ENCODE measurements around the gene SLCO1A2.

DNA sequence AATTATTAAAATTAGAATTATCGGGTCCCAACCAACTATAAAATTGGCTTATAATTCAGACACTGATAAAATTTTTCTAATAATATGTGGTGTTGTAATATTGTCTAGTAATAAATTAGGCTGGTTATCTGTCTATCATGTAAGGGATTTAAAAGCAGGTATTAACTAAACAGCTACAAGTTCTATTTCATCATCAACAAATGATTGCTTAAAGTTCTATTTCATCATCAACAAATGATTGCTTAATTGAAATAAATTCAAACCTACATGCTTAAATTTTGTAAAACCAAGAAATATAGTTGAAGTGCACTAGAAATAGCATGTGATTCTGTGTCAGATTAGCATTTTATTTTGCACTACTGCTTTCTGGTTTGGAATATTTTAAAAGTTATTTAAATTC is 34.1 kb downstream of the SLCO1A2 start:
- TF ChIP-seq EZH2 (IDR thresholded peaks at IDR 0.05) (no peak), POLR2AphosphoS5 (IDR thresholded peaks at IDR 0.05; ENCODE audit: borderline replicate concordance, low read depth, low read length) (no peak)
